Endothelial cell of umbilical vein (primary cell): ENCODE measurements around the gene TOMM40L. TPM values are rescaled to one million over a fixed set of nuclear protein-coding genes. Genes with fewer than 3 reads are reported as not detected.
A peak's percentile ranks its signal among the peaks of the same experiment; 100 is the strongest.

Experiments
- BruUV-seq: library from RNA; stranded (reverse); fragments of 400-500 nt; replicated peaks from 2 replicates; lab custom pipeline; 2021; lab: Mats Ljungman, UMichigan
- CTCF ChIA-PET: fragments of 300-600, 350-600 bp; sonication (Branson Sonifier 250); formaldehyde crosslinking; loops from one replicate; lab custom pipeline; 2021; ENCODE audit warnings: antibody characterized with exemption, inconsistent platforms; lab: Charles Lee
- POLR2A ChIA-PET: fragments of 300-600, 350-600 bp; sonication (Branson Sonifier 250); formaldehyde crosslinking; loops from one replicate; lab custom pipeline; 2021; ENCODE audit warnings: antibody characterized with exemption, inconsistent platforms; lab: Charles Lee
- DNase-seq: peaks from one replicate; pipeline ENCODE4 v3.0.0-alpha.2; 2011; ENCODE audit warnings: low read depth, low spot score
- FAIRE-seq: peaks from 2 replicates; lab custom pipeline; 2011; peaks lifted over from hg19 to GRCh38; lab: Jason Lieb, UNC
- H2AFZ ChIP-seq: 2 replicates; pipeline ENCODE4 v1.6.0; 2012; ENCODE audit warnings: low read depth, low read length, control low read depth, inconsistent platforms
- H3K27ac ChIP-seq: 2 replicates; pipeline ENCODE4 v1.5.1; 2011; ENCODE audit warnings: low read depth, mild to moderate bottlenecking, control low read depth, low read length, moderate library complexity; ENCODE audit not compliant: insufficient read depth
- H3K27me3 ChIP-seq, 2 experiments: 2 replicates each; pipeline versions ENCODE4 v1.6.0 to v1.6.1; 2011; ENCODE audit warnings: low read length in 2 of 2, mixed read lengths in 1 of 2; ENCODE audit not compliant: control insufficient read depth in 2 of 2, insufficient read depth in 2 of 2
- H3K36me3 ChIP-seq, 2 experiments: 2 replicates in 1 of 2; 3 replicates in 1 of 2; pipeline ENCODE4 v1.5.1; 2011; ENCODE audit warnings: low read length in 2 of 2, mild to moderate bottlenecking in 1 of 2, moderate library complexity in 1 of 2; ENCODE audit not compliant: control insufficient read depth in 2 of 2, insufficient read depth in 2 of 2; ENCODE audit errors: extremely low read depth in 1 of 2
- H3K4me1 ChIP-seq: 3 replicates; pipeline ENCODE4 v1.5.1; 2011; ENCODE audit warnings: mild to moderate bottlenecking, low read length; ENCODE audit not compliant: control insufficient read depth, insufficient read depth; ENCODE audit errors: extremely low read depth
- H3K4me2 ChIP-seq: 2 replicates; pipeline ENCODE4 v1.6.1; 2011; ENCODE audit warnings: low read length, control low read depth, mixed read lengths; ENCODE audit not compliant: insufficient read depth
- H3K4me3 ChIP-seq, 3 experiments: fragments of 200-600 bp in 1 of 3; sonication (generic), shearing (Covaris generic) in 1 of 3; replicated peaks in 1 of 3; 2 replicates each; pipeline ENCODE4 v1.5.1; 2011 to 2016; ENCODE audit warnings: control low read depth in 3 of 3, low read length in 3 of 3, mild to moderate bottlenecking in 2 of 3, inconsistent platforms in 1 of 3, low read depth in 1 of 3, moderate library complexity in 1 of 3; ENCODE audit not compliant: insufficient read depth in 1 of 3
- H3K79me2 ChIP-seq: 2 replicates; pipeline ENCODE4 v1.6.0; 2012; ENCODE audit warnings: low read length, inconsistent platforms; ENCODE audit not compliant: control insufficient read depth, insufficient read depth
- H3K9ac ChIP-seq: replicated peaks from 2 replicates; pipeline ENCODE3; 2011; ENCODE audit warnings: low read length, control low read depth; ENCODE audit not compliant: insufficient read depth; ENCODE audit errors: extremely low read depth
- H3K9me1 ChIP-seq: replicated peaks from 3 replicates; pipeline ENCODE4 v1.6.0; 2011; ENCODE audit warnings: mild to moderate bottlenecking, low read length; ENCODE audit not compliant: control insufficient read depth, insufficient read depth; ENCODE audit errors: extremely low read depth
- H3K9me3 ChIP-seq: replicated peaks from 2 replicates; pipeline ENCODE4 v1.5.1; 2012; ENCODE audit warnings: low read length, inconsistent platforms; ENCODE audit not compliant: control insufficient read depth, insufficient read depth
- H4K20me1 ChIP-seq: replicated peaks from 2 replicates; pipeline ENCODE3; 2011; ENCODE audit warnings: mild to moderate bottlenecking, low read length; ENCODE audit not compliant: control insufficient read depth, insufficient read depth; ENCODE audit errors: extremely low read depth
- CTCF ChIP-seq, 2 donors: IDR thresholded peaks; 1 replicate in 1 of 2; 2 replicates in 1 of 2; pipeline ENCODE4 v1.5.1; 2011; ENCODE audit warnings: low read length in 2 of 2, mild to moderate bottlenecking in 2 of 2, moderate library complexity in 2 of 2, control low read depth in 1 of 2, inconsistent platforms in 1 of 2, low read depth in 1 of 2; ENCODE audit not compliant: insufficient read depth in 1 of 2; ENCODE audit errors: extremely low read depth in 1 of 2
- FOS ChIP-seq: IDR thresholded peaks from 2 replicates; pipeline ENCODE4 v1.6.1; 2011; ENCODE audit warnings: mild to moderate bottlenecking, low read length, moderate library complexity, borderline replicate concordance; ENCODE audit not compliant: insufficient read depth
- GATA2 ChIP-seq: IDR thresholded peaks from 2 replicates; pipeline ENCODE4 v1.7.0; 2011; ENCODE audit warnings: low read depth, mild to moderate bottlenecking, moderate library complexity, mixed read lengths, low read length; ENCODE audit not compliant: insufficient read length, insufficient read depth
- JUN ChIP-seq: IDR thresholded peaks from 2 replicates; pipeline ENCODE4 v1.6.1; 2011; ENCODE audit warnings: borderline replicate concordance, low read depth; ENCODE audit not compliant: insufficient read length, insufficient read depth
- MAX ChIP-seq: IDR thresholded peaks from 2 replicates; pipeline ENCODE4 v1.6.1; 2011; ENCODE audit not compliant: insufficient read depth, insufficient read length
- POLR2A ChIP-seq: IDR thresholded peaks from 2 replicates; pipeline ENCODE4 v1.6.1; 2012; ENCODE audit warnings: low read depth, mild to moderate bottlenecking, control low read depth, low read length
- POLR2AphosphoS5 ChIP-seq: IDR thresholded peaks from 2 replicates; pipeline ENCODE4 v1.6.1; 2012; ENCODE audit warnings: low read depth, mild to moderate bottlenecking, control low read depth, low read length, moderate library complexity; ENCODE audit not compliant: insufficient read depth
- dilution Hi-C: fragments of 300-500 bp; cut with MboI; formaldehyde crosslinking; loops from one replicate; pipeline ENCODE4 v1.15.0; 2019; ENCODE audit warnings: low sequenced_read_pairs; ENCODE audit not compliant: extremely low pct_ligation_motif_present
- intact Hi-C: fragments of 100-400 bp; cut with micrococcal nuclease; formaldehyde crosslinking; loops from one replicate; pipeline ENCODE4 v1.10.0; 2022
- polyA plus RNA-seq, 4 experiments: library from polyadenylated mRNA; depleted of rRNA in 3 of 4; stranded (reverse) in 3 of 4; unstranded in 1 of 4; fragments of >200 nt; gene quantifications; 2 replicates each; pipeline versions ENCODE4 v1.2.1 to v1.2.3, GENCODE V29; 2011 to 2012; ENCODE audit warnings: missing spikeins in 1 of 4
- total RNA-seq: library from RNA; stranded (reverse); gene quantifications from 2 replicates; pipeline ENCODE4 v1.2.3, GENCODE V29; 2021

TOMM40L gene
- total and polyA plus RNA-seq, 2 donors (not counting 3 experiments of a cell fraction or from before 2014, with no cell fraction given), result 18.6 to 18.7 TPM

- H3K36me3 ChIP-seq, result no peaks in the 10 kb centered on the region
- H3K4me3 ChIP-seq, result peak within 1 kb of the TSS; percentile 26 to 51 (median 44)
- H3K27me3 ChIP-seq, result no peaks in the 10 kb centered on the region
- H3K27ac ChIP-seq, result peak within 1 kb of the TSS; percentile 98
- peak within 1 kb of the TSS; percentile 47 for H3K4me2 ChIP-seq
- H3K9me1 ChIP-seq, result no peaks in the 10 kb centered on the region
- DNase-seq (peak; percentile 65), FAIRE-seq (peak; percentile 50)
- no TSS peak for BruUV-seq
- H4K20me1 ChIP-seq, result no peaks in the 10 kb centered on the region
- dilution Hi-C loops, result no loop called here
- ChIA-PET POLR2A (interaction anchor here (0.5 kb wide), 1 partner anchor 44 kb away, joined by 3 read pairs; no protein-coding TSS in a partner anchor), CTCF (interaction anchor here (1.0 to 3.2 kb wide), 7 partner anchors 8 to 183 kb away, joined by 3 to 35 read pairs (median 14); partner anchors contain the start of genes PPOX and TOMM40L)
- H3K9me3 ChIP-seq, result no peaks in the 10 kb centered on the region
- intact Hi-C loops, result no loop called here
- peak within 1 kb of the TSS; percentile 37 for H2AFZ ChIP-seq
- TF ChIP-seq POLR2A (peak; percentile 89), MAX (no peak)
- H3K4me1 ChIP-seq, result peaks cover 61% of the 10 kb centered on the region
- peak within 1 kb of the TSS; percentile 75 for H3K9ac ChIP-seq
- peaks cover 50% of the 10 kb centered on the region for H3K79me2 ChIP-seq
Measured at GRCh38 chr1:161198897-161199431, 26.9 kb upstream of the TOMM40L start, which contains the start of gene ADAMTS4. ADAMTS4 (minus strand) TSS chr1:161199054; CDS start chr1:161198627, 427 bp downstream.

- H3K9me1 ChIP-seq, result no peaks in the 10 kb centered on the region
- ChIA-PET CTCF (interaction anchor here (1.7 to 3.2 kb wide), 4 partner anchors 10 to 183 kb away, joined by 14 to 35 read pairs (median 16); partner anchors contain the start of genes PPOX and TOMM40L), POLR2A (no interaction called here)
- FAIRE-seq (no peak), DNase-seq (peak; percentile 42)
- H3K9ac ChIP-seq, result peak overlapping the region; percentile 75
- intact Hi-C loops, result loop anchor here (1.0 kb wide), 1 partner anchor 14 kb away; no protein-coding TSS in a partner anchor
- no peak overlapping the region for H3K4me3 ChIP-seq
- H3K27me3 ChIP-seq, result no peaks in the 10 kb centered on the region
- peak overlapping the region; percentile 37 for H2AFZ ChIP-seq
- TF ChIP-seq FOS (no peak), GATA2 (no peak), CTCF (IDR thresholded peaks at IDR 0.05; ENCODE audit: extremely low read depth in 1 of 2, insufficient read depth in 1 of 2, low read depth in 1 of 2, low read length in 2 of 2) (no peak), POLR2A (no peak), POLR2AphosphoS5 (no peak), JUN (no peak), MAX (no peak)
- H3K9me3 ChIP-seq, result no peaks in the 10 kb centered on the region
- H3K4me1 ChIP-seq, result peaks cover 61% of the 10 kb centered on the region
- dilution Hi-C loops, result no loop called here
- no peaks in the 10 kb centered on the region for H3K36me3 ChIP-seq
- peaks cover 56% of the 10 kb centered on the region for H3K79me2 ChIP-seq
- no TSS peak for BruUV-seq
- no peaks in the 10 kb centered on the region for H4K20me1 ChIP-seq
- H3K4me2 ChIP-seq, result peak overlapping the region; percentile 47
- H3K27ac ChIP-seq, result peak overlapping the region; percentile 98
Measured at GRCh38 chr1:161199506-161200139, 26.2 kb upstream of the TOMM40L start.
